ENCODE data around the gene WWP2. TPM values are rescaled to one million over a fixed set of nuclear protein-coding genes. Genes with fewer than 3 reads are reported as not detected.

WWP2 gene
- polyA plus RNA-seq, 1 donor (not counting 4 experiments of a cell fraction or from before 2014, with no cell fraction given) = 6.9 TPM

- FAIRE-seq (no peak), DNase-seq (ENCODE audit: low read depth, low spot score) (no peak)
- no peaks in the 10 kb centered on the region for H3K4me1 ChIP-seq (ENCODE audit: control insufficient read depth, extremely low read depth, insufficient read depth, low read length)
- no peak overlapping the region for H3K27ac ChIP-seq (ENCODE audit: control insufficient read depth, insufficient read depth, low read length)
- H3K9ac ChIP-seq (ENCODE audit: control insufficient read depth, extremely low read depth, insufficient read depth, low read length) = no peak overlapping the region
- H3K4me3 ChIP-seq (ENCODE audit: control insufficient read depth in 2 of 3, extremely low read depth in 1 of 3, insufficient read depth in 2 of 3, low read depth in 1 of 3, low read length in 3 of 3) = no peak overlapping the region
- no peak overlapping the region for H3K4me2 ChIP-seq (ENCODE audit: control insufficient read depth, extremely low read depth, insufficient read depth, low read depth, low read length)
- dilution Hi-C loops (cut with MboI; ENCODE audit: extremely low pct_ligation_motif_present, low sequenced_read_pairs) = no loop called here
- no peaks in the 10 kb centered on the region for H3K79me2 ChIP-seq (ENCODE audit: control insufficient read depth, insufficient read depth, low read length)
- no peaks in the 10 kb centered on the region for H3K9me3 ChIP-seq (ENCODE audit: control insufficient read depth, low read depth, low read length)
- no peaks in the 10 kb centered on the region for H3K27me3 ChIP-seq (ENCODE audit: control insufficient read depth, extremely low read depth, insufficient read depth, low read length)
- H3K9me1 ChIP-seq (ENCODE audit: control insufficient read depth, extremely low read depth, insufficient read depth, low read length) = no peaks in the 10 kb centered on the region
- no peaks in the 10 kb centered on the region for H4K20me1 ChIP-seq (ENCODE audit: control insufficient read depth, extremely low read depth, insufficient read depth, low read length)
- TF ChIP-seq CTCF (optimal IDR thresholded peaks at IDR 0.05 in 1 of 3, IDR thresholded peaks at IDR 0.05 in 1 of 3, conservative IDR thresholded peaks at IDR 0.05 in 1 of 3; ENCODE audit: extremely low read depth in 1 of 3, insufficient read depth in 2 of 3, low read length in 3 of 3) (no peak), EZH2 (IDR thresholded peaks at IDR 0.05; ENCODE audit: low read length) (no peak)
- H2AFZ ChIP-seq (ENCODE audit: control insufficient read depth, low read length) = no peak overlapping the region
- peaks cover 3 to 6% of the 10 kb centered on the region in 2 experiments for H3K36me3 ChIP-seq (ENCODE audit: control insufficient read depth in 2 of 2, extremely low read depth in 1 of 2, insufficient read depth in 2 of 2, low read length in 2 of 2)
Measured at GRCh38 chr16:69840975-69841374, 78.8 kb downstream of the WWP2 start.

- Histone ChIP-seq H3K4me2 (ENCODE audit: control insufficient read depth, extremely low read depth, insufficient read depth, low read depth, low read length) (no peak overlapping the region), H2AFZ (ENCODE audit: control insufficient read depth, low read length) (no peak overlapping the region), H3K79me2 (ENCODE audit: control insufficient read depth, insufficient read depth, low read length) (no peaks in the 10 kb centered on the region), H3K9me3 (ENCODE audit: control insufficient read depth, low read depth, low read length) (no peaks in the 10 kb centered on the region), H3K9me1 (ENCODE audit: control insufficient read depth, extremely low read depth, insufficient read depth, low read length) (no peaks in the 10 kb centered on the region), H3K36me3 (ENCODE audit: control insufficient read depth in 2 of 2, extremely low read depth in 1 of 2, insufficient read depth in 2 of 2, low read length in 2 of 2) (peaks cover 2 to 6% of the 10 kb centered on the region in 2 experiments), H3K4me1 (ENCODE audit: control insufficient read depth, extremely low read depth, insufficient read depth, low read length) (no peaks in the 10 kb centered on the region), H3K27ac (ENCODE audit: control insufficient read depth, insufficient read depth, low read length) (no peak overlapping the region), H3K4me3 (ENCODE audit: control insufficient read depth in 2 of 3, extremely low read depth in 1 of 3, insufficient read depth in 2 of 3, low read depth in 1 of 3, low read length in 3 of 3) (no peak overlapping the region), H3K27me3 (ENCODE audit: control insufficient read depth, extremely low read depth, insufficient read depth, low read length) (no peaks in the 10 kb centered on the region), H3K9ac (ENCODE audit: control insufficient read depth, extremely low read depth, insufficient read depth, low read length) (no peak overlapping the region), H4K20me1 (ENCODE audit: control insufficient read depth, extremely low read depth, insufficient read depth, low read length) (no peaks in the 10 kb centered on the region)
- DNase-seq (ENCODE audit: low read depth, low spot score) (no peak), FAIRE-seq (no peak)
- TF ChIP-seq EZH2 (IDR thresholded peaks at IDR 0.05; ENCODE audit: low read length) (no peak), CTCF (optimal IDR thresholded peaks at IDR 0.05 in 1 of 3, IDR thresholded peaks at IDR 0.05 in 1 of 3, conservative IDR thresholded peaks at IDR 0.05 in 1 of 3; ENCODE audit: extremely low read depth in 1 of 3, insufficient read depth in 2 of 3, low read length in 3 of 3) (no peak)
- dilution Hi-C loops (cut with MboI; ENCODE audit: extremely low pct_ligation_motif_present, low sequenced_read_pairs) = no loop called here
Measured at GRCh38 chr16:69844441-69844840, 82.3 kb downstream of the WWP2 start.

Data from keratinocyte (primary cell).